ENCODE data around the gene TPP1.

Gene TPP1

GRCh38 chr11:6646918-6647679 is 27.9 kb upstream of the TPP1 start:
- DNase-seq, result no peak

GRCh38 chr11:6646576-6646917 is 27.3 kb upstream of the TPP1 start:
- no peak for DNase-seq

- no peak for DNase-seq
These were observed 26.8 kb upstream of the TPP1 start for GRCh38 chr11:6646071-6646470.

GRCh38 chr11:6642957-6643356 is 23.7 kb upstream of the TPP1 start:
- no peak for DNase-seq

- DNase-seq, result no peak
These were observed 21.9 kb upstream of the TPP1 start for GRCh38 chr11:6640985-6641701.

- DNase-seq, result no peak
These were observed 21.1 kb upstream of the TPP1 start for GRCh38 chr11:6640036-6640984.

- DNase-seq, result no peak
These were observed 19.2 kb upstream of the TPP1 start for GRCh38 chr11:6638429-6638828.

GRCh38 chr11:6637871-6638270 is 18.6 kb upstream of the TPP1 start:
- DNase-seq, result no peak

GRCh38 chr11:6636480-6636879 is 17.3 kb upstream of the TPP1 start:
- DNase-seq, result no peak

- no peak for DNase-seq
These were observed 16.1 kb upstream of the TPP1 start for GRCh38 chr11:6635082-6635932.

- DNase-seq, result no peak
These were observed 15.3 kb upstream of the TPP1 start for GRCh38 chr11:6634534-6634933.

- DNase-seq, result no peak
These were observed 14.5 kb upstream of the TPP1 start for GRCh38 chr11:6633422-6634408.

- no peak for DNase-seq
These were observed 13.2 kb upstream of the TPP1 start for GRCh38 chr11:6632116-6633073.

- DNase-seq, result no peak
These were observed 12.2 kb upstream of the TPP1 start for GRCh38 chr11:6631361-6631890.

GRCh38 chr11:6630632-6631291 is 11.5 kb upstream of the TPP1 start:
- DNase-seq, result no peak

GRCh38 chr11:6629892-6630631 is 10.8 kb upstream of the TPP1 start:
- no peak for DNase-seq

- DNase-seq, result no peak
These were observed 10.3 kb upstream of the TPP1 start for GRCh38 chr11:6629573-6629891.

GRCh38 chr11:6628526-6628925 is 9.3 kb upstream of the TPP1 start:
- DNase-seq, result no peak
